Dermis blood vessel endothelial cell (primary cell): ENCODE measurements around the gene IFTAP. TPM values are rescaled to one million over a fixed set of nuclear protein-coding genes. Genes with fewer than 3 reads are reported as not detected.
"Not testable (repeated sequence)": the region's sequence is repeated elsewhere in the genome, so short reads cannot be mapped to it uniquely, and the experiment has no call there.

Experiments
- DNase-seq: peaks from one replicate; pipeline ENCODE4 v3.0.0; 2010
- total RNA-seq: library from RNA; depleted of rRNA; stranded (reverse); fragments of >200 nt; gene quantifications from 2 replicates; pipeline ENCODE4 v1.2.3, GENCODE V29; 2014

The IFTAP gene
- total RNA-seq, 1 donor from 2014 or later, result 34.0 TPM

DNA sequence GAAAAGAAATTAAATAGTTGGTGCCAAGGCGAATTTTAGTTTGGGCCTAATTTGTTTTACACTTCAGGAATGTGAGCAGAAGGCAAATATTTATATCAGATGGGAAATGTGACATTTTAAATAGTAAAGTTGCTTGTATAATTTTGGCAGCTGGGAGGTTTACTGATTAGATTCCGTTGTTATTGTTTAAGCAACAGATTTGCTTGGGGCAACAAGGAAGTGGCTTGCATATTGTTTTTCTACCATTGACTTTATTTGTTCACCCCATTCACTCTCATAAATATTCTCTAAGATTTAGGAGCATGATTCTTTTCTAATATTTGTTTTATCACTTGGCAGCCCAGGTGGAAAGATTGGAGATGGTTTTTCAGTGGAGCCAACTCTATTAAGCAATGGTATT, 44.3 kb downstream of the IFTAP start:
- no peak for DNase-seq

DNA sequence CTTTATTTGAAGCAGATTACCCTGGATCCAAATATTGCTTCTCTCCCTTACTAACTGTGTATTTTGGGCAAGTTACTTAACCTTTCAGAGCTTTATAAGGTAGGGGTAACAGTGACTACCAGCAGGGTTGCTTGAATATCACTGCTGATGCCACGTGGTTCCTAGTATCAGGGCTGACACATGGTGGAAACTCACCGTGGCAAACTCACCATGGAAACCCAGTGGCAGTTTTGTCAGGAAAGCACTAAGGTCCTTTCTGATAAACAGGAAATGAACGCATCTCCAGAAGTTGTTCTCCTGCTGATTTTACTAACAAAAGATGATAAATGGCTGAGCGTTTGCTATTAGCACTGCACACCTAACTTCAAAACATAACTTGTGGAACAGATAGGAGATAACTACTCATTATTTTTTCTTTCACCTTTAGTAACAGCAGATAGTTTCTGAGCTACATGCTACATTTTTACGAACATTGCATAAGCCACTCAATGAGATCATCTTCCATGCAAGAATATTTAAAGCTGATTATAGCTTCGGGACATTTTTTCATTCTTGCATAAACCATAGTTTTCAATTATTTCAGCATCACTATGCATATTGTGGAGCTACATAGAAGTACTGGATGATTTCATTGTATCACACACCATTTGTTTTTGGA, 63.4 kb downstream of the IFTAP start:
- DNase-seq, result peak; percentile 47

DNA sequence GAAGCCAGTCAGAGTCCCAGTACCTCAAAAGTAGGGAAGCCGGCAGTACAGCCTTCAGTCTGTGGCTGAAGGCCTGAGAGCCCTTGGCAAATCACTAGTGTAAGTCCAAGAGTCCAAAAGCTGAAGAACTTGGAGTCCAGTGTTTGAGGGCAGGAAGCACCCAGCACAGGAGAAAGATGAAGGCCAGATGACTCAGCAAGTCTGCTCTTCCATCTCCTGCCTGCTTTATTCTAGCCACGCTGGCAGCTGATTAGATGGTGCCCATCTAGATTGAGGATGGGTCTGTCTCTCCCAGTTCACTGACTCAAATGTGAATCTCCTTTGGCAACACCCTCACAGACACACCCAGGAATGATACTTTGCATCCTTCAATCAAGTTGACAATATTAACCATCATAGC, 67.1 kb downstream of the IFTAP start:
- not testable (repeated sequence) for DNase-seq

DNA sequence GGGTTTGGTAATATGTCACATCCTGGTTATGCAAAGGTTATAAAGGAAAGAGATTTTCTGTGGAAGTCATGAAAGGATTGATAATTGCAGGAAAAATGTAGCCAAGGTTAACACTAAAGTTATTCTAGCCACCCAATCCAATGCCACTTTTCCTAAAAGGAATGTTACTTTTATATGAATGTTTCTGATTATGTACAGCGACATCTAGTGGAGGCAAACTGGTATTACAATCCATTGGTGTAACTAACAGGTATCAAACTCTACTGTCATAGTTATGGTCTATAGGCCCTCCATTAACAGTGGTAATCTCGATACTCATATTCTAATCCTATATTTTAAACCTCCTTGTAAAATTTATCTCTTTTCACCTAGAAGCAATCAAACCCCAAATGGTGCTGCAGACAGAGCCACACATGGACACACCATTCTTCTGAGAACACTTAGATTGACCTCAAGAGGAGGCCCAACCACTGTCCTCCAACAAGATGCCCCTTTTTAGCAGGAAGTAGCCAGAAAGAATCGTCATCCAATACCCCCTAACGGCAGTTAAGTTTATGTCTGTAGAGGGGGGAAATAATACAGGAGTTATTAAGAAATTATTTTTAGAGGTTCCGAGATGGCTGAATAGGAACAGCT, 78.6 kb downstream of the IFTAP start:
- DNase-seq, result peak; percentile 69

DNA sequence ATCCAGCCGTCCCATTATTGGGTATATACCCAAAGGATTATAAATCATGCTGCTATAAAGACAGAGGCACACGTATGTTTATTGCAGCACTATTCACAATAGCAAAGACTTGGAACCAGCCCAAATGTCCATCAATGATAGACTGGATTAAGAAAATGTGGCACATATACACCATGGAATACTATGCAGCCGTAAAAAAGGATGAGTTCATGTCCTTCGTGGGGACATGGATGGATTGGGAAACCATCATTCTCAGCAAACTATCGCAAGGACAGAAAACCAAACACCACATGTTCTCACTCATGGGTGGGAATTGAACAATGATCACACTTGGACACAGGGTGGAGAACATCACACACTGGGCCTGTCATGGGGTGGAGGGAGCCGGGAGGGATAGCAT, 85.2 kb downstream of the IFTAP start:
- DNase-seq, result not testable (repeated sequence)

DNA sequence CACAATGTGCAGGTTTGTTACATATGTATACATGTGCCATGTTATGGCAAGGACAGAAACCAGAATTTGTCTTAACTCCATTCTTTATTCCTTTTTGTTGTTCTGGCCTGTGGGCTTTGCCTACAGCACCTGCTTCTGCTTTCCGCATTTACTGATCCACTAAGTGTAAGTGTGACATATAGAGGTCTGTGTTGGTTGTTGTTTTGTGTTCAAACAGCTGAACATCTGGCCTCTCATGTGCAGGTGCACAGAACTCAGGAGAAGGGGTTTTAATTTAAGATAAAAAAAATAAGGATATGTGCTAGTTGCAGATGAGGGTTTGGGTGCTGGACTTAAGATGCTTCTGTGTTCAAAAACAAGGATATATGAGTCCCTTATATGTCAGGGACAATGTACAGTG, 89.5 kb downstream of the IFTAP start:
- DNase-seq, result no peak

DNA sequence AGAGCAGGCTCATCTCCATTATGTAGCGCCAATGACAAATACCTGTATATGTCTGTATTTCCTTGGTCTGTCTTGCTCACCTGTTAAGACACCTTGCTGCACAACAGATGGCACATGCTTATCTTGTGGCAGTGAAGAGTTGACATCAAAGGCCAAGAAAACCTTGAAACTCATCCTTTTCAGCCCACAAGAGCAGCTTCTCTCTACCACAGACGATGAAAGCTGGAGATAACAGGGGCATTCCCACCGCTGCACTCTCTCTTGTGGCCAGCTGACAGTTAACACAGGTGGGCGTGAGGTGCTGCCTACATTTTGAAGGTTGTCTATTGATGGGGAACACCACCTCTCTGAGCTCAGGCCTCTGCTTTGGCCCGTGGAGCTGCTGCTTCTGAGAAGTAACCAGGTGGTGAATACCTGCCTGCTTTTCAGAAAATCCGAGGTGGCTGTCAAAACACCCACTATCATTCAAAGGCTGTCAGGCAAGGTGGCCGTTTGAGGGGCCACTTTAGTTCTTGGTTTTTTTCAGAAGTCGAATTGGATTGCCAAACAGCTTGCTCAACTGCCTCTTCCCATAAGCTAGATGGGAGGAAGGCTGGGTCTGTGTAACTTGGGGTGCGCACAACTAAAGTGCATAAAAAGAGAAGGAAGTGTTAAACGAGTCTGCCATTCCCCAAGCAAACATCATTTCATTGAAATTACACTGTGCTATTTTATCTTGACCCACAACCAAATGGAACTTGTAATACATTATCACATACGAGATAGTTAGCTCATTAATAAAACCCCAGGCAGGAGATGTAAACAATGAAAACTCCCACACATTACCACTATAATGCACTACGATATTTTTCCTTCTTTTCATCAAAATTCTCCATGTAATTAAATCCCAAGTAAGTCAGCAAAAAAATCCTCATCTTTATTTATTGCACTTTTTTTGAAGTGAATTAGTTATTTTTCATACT, 90.8 kb downstream of the IFTAP start:
- DNase-seq, result no peak

DNA sequence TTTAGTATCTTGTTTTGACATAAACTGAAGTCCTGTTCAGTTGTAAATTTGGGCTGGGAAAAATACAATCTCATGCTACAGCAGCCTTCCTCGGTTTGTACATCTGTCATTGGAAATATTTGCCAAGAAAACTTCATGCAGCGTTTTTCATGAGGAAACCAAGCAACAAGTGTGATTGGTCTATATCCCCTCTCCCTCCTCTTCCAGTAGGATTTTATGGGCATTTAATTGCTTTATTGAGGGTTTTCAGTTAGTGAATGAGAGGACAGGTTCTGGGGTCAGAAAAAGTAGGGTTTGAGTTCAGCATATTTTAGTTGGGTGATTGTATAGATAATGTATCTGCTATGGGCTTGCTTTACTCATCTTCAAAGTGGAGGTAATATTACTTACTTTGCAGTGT, 93.8 kb downstream of the IFTAP start:
- DNase-seq, result no peak

DNA sequence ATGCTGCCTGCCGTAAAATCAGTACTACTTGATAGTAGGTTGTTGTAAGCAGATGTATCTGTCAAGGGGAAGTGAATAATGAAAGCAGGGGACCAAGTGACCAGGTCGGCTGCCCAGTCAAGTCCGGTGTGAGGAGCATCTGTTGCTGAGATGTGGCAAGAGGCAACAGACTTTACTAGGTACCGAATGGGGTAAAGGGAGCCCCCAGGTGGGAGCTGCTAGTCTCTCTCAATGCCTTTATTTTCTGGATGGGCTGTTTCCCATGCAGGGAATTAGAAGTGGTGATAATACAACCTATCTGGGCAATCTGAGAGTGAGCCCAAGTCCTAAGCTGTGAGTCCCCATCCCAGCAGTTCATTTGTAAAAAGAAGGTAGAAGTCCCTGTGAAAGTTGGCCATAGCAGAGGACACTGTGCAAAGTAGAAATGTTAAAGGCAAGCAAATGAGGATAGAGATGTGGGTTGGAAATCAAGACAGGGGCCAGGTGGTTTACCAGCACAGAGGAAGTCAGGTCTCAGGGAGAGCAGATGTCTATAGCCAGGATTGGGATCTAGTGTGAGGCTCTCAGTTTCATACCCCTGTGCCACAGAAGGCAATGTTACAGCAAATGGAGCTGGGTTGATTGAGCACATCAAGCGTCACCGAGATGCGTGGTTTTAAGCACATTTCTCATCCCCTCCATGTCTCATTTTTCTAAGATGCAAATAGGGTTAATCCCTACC, 94.4 kb downstream of the IFTAP start:
- DNase-seq, result no peak

DNA sequence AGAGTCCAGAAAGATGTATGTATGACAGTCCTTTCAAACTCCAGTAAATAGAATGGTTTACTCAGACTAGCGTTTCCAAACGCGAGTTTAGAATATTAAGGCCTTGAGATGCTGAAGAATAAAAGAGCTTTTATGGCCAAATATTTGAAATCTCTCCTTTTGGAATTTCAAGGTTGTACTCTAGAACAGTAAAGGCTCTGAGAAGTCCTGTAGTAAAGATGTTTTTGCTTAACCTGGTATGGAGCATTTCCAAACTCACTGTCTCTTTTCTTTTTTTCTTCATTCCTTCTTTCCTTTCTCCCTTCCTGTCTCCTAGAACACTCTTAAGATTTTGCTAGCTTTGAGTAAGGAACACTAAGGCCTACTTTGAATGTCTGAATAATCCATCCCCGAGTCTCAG, 95.1 kb downstream of the IFTAP start:
- no peak for DNase-seq

DNA sequence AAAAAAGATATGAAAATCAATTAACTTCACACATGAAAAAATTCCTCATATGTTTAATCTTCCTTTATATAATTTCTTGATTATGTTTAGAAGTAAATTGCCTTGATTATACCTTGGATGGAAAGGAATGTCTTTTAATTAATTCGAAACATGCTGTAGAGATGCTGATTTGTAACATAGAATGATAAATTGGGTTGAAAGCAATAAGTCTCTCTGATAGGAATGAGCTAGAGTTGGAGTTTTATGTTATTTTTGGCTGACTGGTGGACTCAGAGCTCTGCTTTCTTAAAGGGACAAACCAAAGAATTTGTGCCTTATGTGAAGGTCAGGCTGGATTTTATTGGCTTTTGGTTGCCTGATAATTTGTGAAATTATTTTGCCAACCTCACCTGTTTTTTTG, 98.4 kb downstream of the IFTAP start:
- DNase-seq, result no peak

DNA sequence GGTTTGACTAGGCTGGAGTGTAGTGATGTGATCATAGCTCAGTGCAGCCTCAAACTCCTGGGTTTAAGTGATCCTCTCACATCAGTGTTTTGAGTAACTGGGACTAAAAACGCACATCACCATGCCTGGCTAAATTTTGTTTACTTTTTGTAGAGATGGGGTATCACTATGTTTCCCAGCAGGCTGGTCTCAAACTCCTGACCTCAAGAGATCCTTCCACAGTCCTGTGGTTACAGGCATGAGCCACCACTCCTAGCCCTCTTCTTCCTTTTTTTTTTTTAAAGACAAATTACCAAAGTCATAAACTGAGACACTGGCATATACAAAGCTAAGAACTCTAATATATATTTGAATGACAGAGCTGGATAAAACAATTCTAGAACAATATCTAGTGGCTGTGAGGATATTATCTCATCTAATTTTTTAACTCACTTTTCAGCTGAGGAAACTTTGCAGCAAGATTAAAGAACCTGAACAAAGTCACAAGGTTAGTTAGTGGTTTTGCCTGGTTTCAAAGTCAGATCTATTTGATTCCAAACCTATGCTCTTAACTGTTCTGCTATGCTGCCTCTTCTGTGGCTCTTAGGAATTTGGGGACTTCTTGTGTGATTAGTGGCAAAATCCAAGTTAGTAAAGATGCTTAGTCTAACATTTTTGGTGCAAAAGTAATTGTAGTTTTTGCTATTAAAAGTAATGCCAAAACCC, 99.0 kb downstream of the IFTAP start:
- DNase-seq, result no peak

- no peak for DNase-seq
Measured at GRCh38 chr11:36695111-36695510, 100.8 kb downstream of the IFTAP start.

DNA sequence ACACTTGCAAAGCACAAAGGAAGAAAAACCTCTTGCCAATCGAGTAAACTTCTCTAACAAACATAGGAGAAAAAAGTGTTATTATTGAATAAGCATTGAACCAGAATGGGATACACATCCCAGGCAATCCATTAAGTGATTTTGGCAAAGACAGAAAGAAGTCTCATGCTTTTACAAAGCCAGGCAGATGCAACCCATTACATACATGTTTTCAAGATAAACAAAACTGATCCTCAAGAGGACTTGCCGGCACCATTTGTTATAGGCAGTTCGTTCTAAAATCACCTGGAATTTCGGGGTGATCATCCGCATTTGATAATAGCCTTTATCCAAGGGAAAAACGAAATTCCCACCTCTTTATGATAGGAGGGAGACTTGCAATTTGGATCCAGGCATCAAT, 101.3 kb downstream of the IFTAP start:
- no peak for DNase-seq

- DNase-seq, result no peak
Measured at GRCh38 chr11:36696550-36696949, 102.2 kb downstream of the IFTAP start.

GRCh38 chr11:36699271-36699670, 105.0 kb downstream of the IFTAP start:
- DNase-seq, result no peak

DNA sequence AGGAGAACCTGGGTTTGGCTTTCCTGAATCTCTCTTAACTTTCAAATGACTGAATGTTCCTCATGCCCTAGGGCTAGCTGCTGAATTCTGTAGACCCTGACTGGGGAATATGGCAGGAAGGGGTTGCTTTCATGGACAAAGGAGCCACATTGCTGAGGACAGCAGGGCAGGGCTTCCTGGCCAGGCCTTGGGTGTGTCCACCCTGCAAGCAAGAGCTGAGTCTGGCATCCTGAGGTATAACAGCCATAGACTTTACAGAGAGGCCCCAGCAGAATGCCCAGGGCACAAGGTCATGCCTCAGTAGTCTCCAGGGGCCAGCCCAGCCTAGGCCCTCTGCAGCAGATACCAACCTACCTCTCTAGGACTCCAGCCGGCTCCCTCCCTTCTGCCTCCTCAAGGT, 105.9 kb downstream of the IFTAP start:
- DNase-seq, result no peak

GRCh38 chr11:36702330-36703054, 108.2 kb downstream of the IFTAP start:
- DNase-seq, result peak; percentile 80

GRCh38 chr11:36703055-36703404, 108.7 kb downstream of the IFTAP start:
- no peak for DNase-seq
